ENCODE data around the gene AMN1.
"Not testable (repeated sequence)": the region's sequence is repeated elsewhere in the genome, so short reads cannot be mapped to it uniquely, and the experiment has no call there.

The AMN1 gene

GRCh38 chr12:31685801-31686200 is 43.0 kb downstream of the AMN1 start:
- no peak for DNase-seq (ENCODE audit: low spot score)

- peak; percentile 81 for DNase-seq (ENCODE audit: low spot score)
These were observed 46.5 kb downstream of the AMN1 start for GRCh38 chr12:31682136-31682962.

GRCh38 chr12:31672521-31672920 is 56.3 kb downstream of the AMN1 start:
- DNase-seq (ENCODE audit: low spot score): no peak

GRCh38 chr12:31669582-31669981 is 59.2 kb downstream of the AMN1 start:
- not testable (repeated sequence) for DNase-seq (ENCODE audit: low spot score)

- no peak for DNase-seq (ENCODE audit: low spot score)
These were observed 59.8 kb downstream of the AMN1 start for GRCh38 chr12:31669020-31669419.

- DNase-seq (ENCODE audit: low spot score): no peak
These were observed 64.8 kb downstream of the AMN1 start for GRCh38 chr12:31664038-31664437.

GRCh38 chr12:31663576-31663975 is 65.2 kb downstream of the AMN1 start:
- no peak for DNase-seq (ENCODE audit: low spot score)

- no peak for DNase-seq (ENCODE audit: low spot score)
These were observed 66.5 kb downstream of the AMN1 start for GRCh38 chr12:31662176-31662849.

- DNase-seq (ENCODE audit: low spot score): peak; percentile 89
These were observed 69.5 kb downstream of the AMN1 start, which contains the start of gene ETFBKMT for GRCh38 chr12:31659087-31659942. Gene ETFBKMT, plus strand, starts transcription at chr12:31659688. Its CDS starts 2,266 bp downstream, at chr12:31661954.

- no peak for DNase-seq (ENCODE audit: low spot score)
These were observed 70.2 kb downstream of the AMN1 start for GRCh38 chr12:31658471-31659086.

- DNase-seq (ENCODE audit: low spot score): no peak
These were observed 73.0 kb downstream of the AMN1 start for GRCh38 chr12:31655792-31656191.

GRCh38 chr12:31655208-31655607 is 73.6 kb downstream of the AMN1 start:
- DNase-seq (ENCODE audit: low spot score): no peak

GRCh38 chr12:31651893-31652521 is 76.8 kb downstream of the AMN1 start:
- DNase-seq (ENCODE audit: low spot score): no peak

- no peak for DNase-seq (ENCODE audit: low spot score)
These were observed 77.9 kb downstream of the AMN1 start for GRCh38 chr12:31650918-31651317.

- no peak for DNase-seq (ENCODE audit: low spot score)
These were observed 81.7 kb downstream of the AMN1 start for GRCh38 chr12:31647086-31647491.

- DNase-seq (ENCODE audit: low spot score): no peak
These were observed 82.9 kb downstream of the AMN1 start for GRCh38 chr12:31645924-31646323.

- DNase-seq (ENCODE audit: low spot score): no peak
These were observed 84.3 kb downstream of the AMN1 start for GRCh38 chr12:31644536-31644935.

GRCh38 chr12:31641509-31642090 is 87.2 kb downstream of the AMN1 start:
- no peak for DNase-seq (ENCODE audit: low spot score)

GRCh38 chr12:31634620-31635019 is 94.2 kb downstream of the AMN1 start:
- no peak for DNase-seq (ENCODE audit: low spot score)

GRCh38 chr12:31633464-31633863 is 95.4 kb downstream of the AMN1 start:
- no peak for DNase-seq (ENCODE audit: low spot score)

- DNase-seq (ENCODE audit: low spot score): no peak
These were observed 97.0 kb downstream of the AMN1 start for GRCh38 chr12:31631809-31632208.

Data from iPS-NIHi11 (cell line).